Testis (tissue), 3 donors: Measurements from ENCODE around the gene LRRC4C. TPM values are rescaled to one million over a fixed set of nuclear protein-coding genes. Genes with fewer than 3 reads are reported as not detected.

ENCODE experiments used
- DNase-seq: peaks from one replicate; pipeline ENCODE4 v3.0.0-alpha.2; 2019
- H3K27ac ChIP-seq, 2 donors: fragments of 200-600 bp; sonication (generic); one replicate each; pipeline ENCODE4 v1.5.1; 2019
- H3K27me3 ChIP-seq: fragments of 200-600 bp; sonication (generic); one replicate; pipeline ENCODE4 v1.5.1; 2019
- H3K36me3 ChIP-seq: fragments of 200-600 bp; sonication (generic); one replicate; pipeline ENCODE4 v1.5.1; 2017; ENCODE audit warnings: low read depth; ENCODE audit errors: missing control alignments
- H3K4me1 ChIP-seq: fragments of 200-600 bp; sonication (generic); one replicate; pipeline ENCODE4 v1.5.1; 2019
- H3K4me3 ChIP-seq, 2 donors: fragments of 200-600 bp; sonication (generic); one replicate each; pipeline ENCODE4 v1.5.1; 2017 to 2019
- H3K9me3 ChIP-seq: fragments of 200-600 bp; sonication (generic); one replicate; pipeline ENCODE4 v1.5.1; 2017
- CTCF ChIP-seq, 3 experiments: fragments of 450-650 bp in 2 of 3; fragments of 200-600 bp in 1 of 3; sonication (generic) in 1 of 3; IDR thresholded peaks; one replicate each; pipeline ENCODE4 v1.5.1; 2016 to 2019; ENCODE audit warnings: antibody characterized with exemption in 3 of 3, mild to moderate bottlenecking in 2 of 3, moderate library complexity in 1 of 3
- POLR2A ChIP-seq: fragments of 450-650 bp; IDR thresholded peaks from one replicate; pipeline ENCODE4 v1.6.1; 2017; ENCODE audit warnings: antibody characterized with exemption, mild to moderate bottlenecking, moderate library complexity
- WGBS, 2 donors: methylation state at CpG; one replicate each; pipeline ENCODE4 v1.1.5; 2018; 5-methylcytosine and 5-hydroxymethylcytosine counted together
- intact Hi-C: fragments of 100-400 bp; cut with DNase I; formaldehyde crosslinking; loops from one replicate; pipeline ENCODE4 v1.15.1; 2023; ENCODE audit warnings: low total_unique reads
- polyA plus RNA-seq: library from polyadenylated mRNA; stranded (reverse); fragments of 350-450 nt; fragmentation: Illumina TruSeq; extraction: RNeasy Lipid Tissue Mini Kit (QIAGEN cat#74804); gene quantifications from one replicate; pipeline ENCODE4 v1.2.3, GENCODE V29; 2014; ENCODE audit warnings: low read depth, low replicate concordance; ENCODE audit not compliant: insufficient read depth
- total RNA-seq, 2 donors: library from RNA; depleted of rRNA; stranded (reverse); fragments of >200 nt; gene quantifications; one replicate each; pipeline ENCODE4 v1.2.3, GENCODE V29; 2016

The LRRC4C gene
- total and polyA plus RNA-seq, 3 donors from 2014 or later = 0.16 to 0.56 (median 0.45) TPM

GRCh38 chr11:40894501-40894900 lies 565.0 kb downstream of the LRRC4C start:
- H3K4me3 ChIP-seq = no peak overlapping the region
- TF ChIP-seq CTCF (IDR thresholded peaks at IDR 0.05) (no peak), POLR2A (no peak)
- no peaks in the 10 kb centered on the region for H3K9me3 ChIP-seq
- no peaks in the 10 kb centered on the region for H3K27me3 ChIP-seq
- intact Hi-C loops = no loop called here
- no peaks in the 10 kb centered on the region for H3K36me3 ChIP-seq
- DNase-seq = no peak
- 56 to 66% methylated on average over 2 of the region's 2 CpGs for WGBS, 2 donors
- H3K27ac ChIP-seq = no peak overlapping the region
- H3K4me1 ChIP-seq = no peaks in the 10 kb centered on the region

GRCh38 chr11:40885250-40885954 lies 574.0 kb downstream of the LRRC4C start:
- Histone ChIP-seq H3K27ac (no peak overlapping the region), H3K36me3 (no peaks in the 10 kb centered on the region), H3K4me3 (no peak overlapping the region), H3K27me3 (no peaks in the 10 kb centered on the region), H3K4me1 (no peaks in the 10 kb centered on the region), H3K9me3 (no peaks in the 10 kb centered on the region)
- no peak for TF ChIP-seq CTCF (IDR thresholded peaks at IDR 0.05)
- TF ChIP-seq POLR2A = no peak
- intact Hi-C loops = no loop called here
- DNase-seq = no peak
- 81 to 84% methylated on average over 2 of the region's 2 CpGs for WGBS, 2 donors

DNA sequence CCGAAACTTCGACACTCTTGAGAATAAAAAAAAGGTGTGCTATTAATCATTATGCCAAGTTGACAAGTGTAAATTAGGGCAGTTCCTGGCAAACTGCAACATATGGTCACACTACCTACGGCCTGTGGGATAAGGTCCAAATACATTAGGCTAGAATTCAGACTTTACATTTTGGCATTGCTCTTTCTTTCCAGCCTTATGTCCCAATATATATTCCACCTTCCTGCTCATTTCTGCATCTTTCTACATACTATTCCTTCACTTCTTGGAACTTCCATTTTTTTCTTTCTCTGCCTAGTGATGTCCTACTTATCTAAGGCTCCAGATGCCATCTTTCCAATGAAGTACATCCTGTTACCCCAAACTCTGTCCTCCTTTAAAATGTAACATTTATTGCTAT lies 577.2 kb downstream of the LRRC4C start:
- H3K27ac ChIP-seq = no peak overlapping the region
- H3K27me3 ChIP-seq = no peaks in the 10 kb centered on the region
- no peak overlapping the region for H3K4me3 ChIP-seq
- no peaks in the 10 kb centered on the region for H3K4me1 ChIP-seq
- 50 to 69% methylated on average over 3 of the region's 3 CpGs for WGBS, 2 donors
- intact Hi-C loops = no loop called here
- no peak for TF ChIP-seq CTCF (IDR thresholded peaks at IDR 0.05)
- TF ChIP-seq POLR2A = no peak
- no peaks in the 10 kb centered on the region for H3K9me3 ChIP-seq
- DNase-seq = no peak
- H3K36me3 ChIP-seq = no peaks in the 10 kb centered on the region

DNA sequence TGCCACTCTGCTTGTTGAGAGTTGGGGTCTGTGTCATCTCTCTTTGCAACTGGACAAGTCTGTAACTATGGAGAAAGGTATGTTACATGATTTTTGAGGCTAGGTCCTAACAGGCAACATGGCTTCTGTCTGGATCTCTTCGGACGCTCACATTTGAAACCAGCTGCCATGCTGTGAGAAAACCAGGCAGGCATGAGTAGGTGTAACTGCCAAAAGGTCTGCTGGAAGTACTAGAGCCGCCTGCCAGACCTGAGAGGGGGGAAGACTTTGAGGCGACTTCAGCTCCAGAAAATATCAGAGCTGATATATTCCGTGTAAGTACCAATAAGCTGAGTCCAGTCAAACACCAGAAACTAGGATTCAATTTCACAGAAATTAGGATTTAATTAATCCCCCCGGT lies 579.5 kb downstream of the LRRC4C start:
- Histone ChIP-seq H3K9me3 (no peaks in the 10 kb centered on the region), H3K27ac (no peak overlapping the region), H3K4me3 (no peak overlapping the region), H3K27me3 (no peaks in the 10 kb centered on the region), H3K4me1 (no peaks in the 10 kb centered on the region), H3K36me3 (no peaks in the 10 kb centered on the region)
- TF ChIP-seq CTCF (IDR thresholded peaks at IDR 0.05) (no peak), POLR2A (no peak)
- DNase-seq = no peak
- intact Hi-C loops = no loop called here
- WGBS, 2 donors = 86 to 93% methylated on average over 6 of the region's 6 CpGs

DNA sequence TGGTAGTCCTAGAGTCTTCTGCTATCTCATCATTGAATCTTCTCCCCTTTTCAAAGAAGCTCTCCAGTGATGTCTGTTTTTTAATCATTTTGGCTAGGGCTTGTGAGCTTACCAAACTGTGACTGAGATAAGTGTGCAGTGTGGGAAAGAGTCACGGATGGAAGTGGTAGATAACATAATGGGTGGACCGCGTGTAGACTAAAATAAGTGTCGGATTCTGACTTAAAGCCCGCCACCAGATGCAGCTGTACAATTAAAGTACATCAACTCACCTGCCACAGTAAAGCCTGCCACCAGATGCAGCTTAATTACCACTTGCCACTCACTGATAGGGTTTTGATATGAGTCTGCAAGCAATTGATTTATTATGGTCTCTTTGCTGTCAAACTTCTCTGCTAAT lies 581.5 kb downstream of the LRRC4C start:
- Histone ChIP-seq H3K36me3 (no peaks in the 10 kb centered on the region), H3K9me3 (no peaks in the 10 kb centered on the region), H3K4me1 (no peaks in the 10 kb centered on the region), H3K27ac (no peak overlapping the region), H3K27me3 (no peaks in the 10 kb centered on the region), H3K4me3 (no peak overlapping the region)
- no peak for DNase-seq
- intact Hi-C loops = no loop called here
- no peak for TF ChIP-seq POLR2A
- no peak for TF ChIP-seq CTCF (IDR thresholded peaks at IDR 0.05)
- WGBS, 2 donors = 82 to 89% methylated on average over 5 of the region's 5 CpGs
